ENCODE measurements around the gene OAT. TPM values are rescaled to one million over a fixed set of nuclear protein-coding genes. Genes with fewer than 3 reads are reported as not detected.

The OAT gene
- polyA plus RNA-seq, 1 of the 3 experiments (the other 2 are of a cell fraction): 65.7 TPM

GRCh38 chr10:124417895-124418725 lies 613 bp downstream of the OAT start:
- H2AFZ ChIP-seq (ENCODE audit: low read depth): peak overlapping the region; percentile 50; the same call in 1 of the 2 replicates
- H3K79me2 ChIP-seq (ENCODE audit: insufficient read depth): peaks cover 50% of the 10 kb centered on the region
- H3K27me3 ChIP-seq (ENCODE audit: insufficient read depth): peaks cover 14% of the 10 kb centered on the region; the same call in 1 of the 2 replicates
- DNase-seq: peak; percentile 83
- TF ChIP-seq TEAD4 (IDR thresholded peaks at IDR 0.05; ENCODE audit: borderline replicate concordance, insufficient read depth) (no peak), USF1 (IDR thresholded peaks at IDR 0.05; ENCODE audit: borderline replicate concordance, low read depth) (peak; percentile 66), CTCF (IDR thresholded peaks at IDR 0.05) (peak; percentile 28), MAX (IDR thresholded peaks at IDR 0.05; ENCODE audit: low read depth) (0 out of 2 replicates have a peak, but pooled peaks have one; percentile 6), MXI1 (IDR thresholded peaks at IDR 0.05; ENCODE audit: low read depth, low read length) (peak; percentile 5; the same call in 1 of the 2 replicates), REST (IDR thresholded peaks at IDR 0.05; ENCODE audit: low read depth, low read length) (no peak)
- peaks cover 0 to 6% of the 10 kb centered on the region in 2 experiments; a peak in 1 of 4 replicates for H3K4me1 ChIP-seq (ENCODE audit: control insufficient read depth in 1 of 2, insufficient read depth in 2 of 2, low read depth in 1 of 2, low read length in 1 of 2)
- H3F3A ChIP-seq (replicated peaks; ENCODE audit: insufficient read depth): no peaks in the 10 kb centered on the region
- POLR2A ChIA-PET: interaction anchor here (0.8 to 1.5 kb wide), 2 partner anchors 9 to 14 kb away, joined by 3 to 4 read pairs; no protein-coding TSS in a partner anchor
- H3K9me2 ChIP-seq: no peaks in the 10 kb centered on the region
- under 1% methylated on average over 34 of the region's 64 CpGs for WGBS (ENCODE audit: low lambda C conversion rate)
- peak overlapping the region; percentile 76 to 87 for H3K4me3 ChIP-seq (ENCODE audit: low read depth in 2 of 2, low read length in 1 of 2)
- H3K36me3 ChIP-seq (replicated peaks in 1 of 2; ENCODE audit: control insufficient read depth in 1 of 2, insufficient read depth in 2 of 2, low read length in 1 of 2): peaks cover 0 to 4% of the 10 kb centered on the region in 2 experiments
- H3K9me3 ChIP-seq: no peaks in the 10 kb centered on the region
- H3K27ac ChIP-seq (ENCODE audit: low read depth in 2 of 2, low read length in 1 of 2): peak overlapping the region; percentile 65 to 70
- peak overlapping the region; percentile 86 for H3K9ac ChIP-seq
- H3K4me2 ChIP-seq: peak overlapping the region; percentile 97
- CTCF ChIA-PET: interaction anchor here (0.6 to 5.2 kb wide), 12 partner anchors 9 to 423 kb away, joined by 3 to 29 read pairs (median 3); no protein-coding TSS in a partner anchor
- H4K20me1 ChIP-seq (ENCODE audit: insufficient read depth): peaks cover 34% of the 10 kb centered on the region

Data from SK-N-SH (cell line).